RWPE2 (cell line): ENCODE results near the gene CERT1.

Experiments used
- ATAC-seq: fragments of 200-7000 bp; cut with Tn5 transposase; 3 replicates; pipeline ENCODE4 v1.9.1; 2021; ENCODE audit warnings: low read depth
- DNase-seq: peaks from one replicate; pipeline ENCODE4 v3.0.0-alpha.2; 2020; ENCODE audit warnings: low spot score
- H3K27ac ChIP-seq: fragments of 450-650 bp; 2 replicates; pipeline ENCODE4 v1.5.1; 2017; ENCODE audit warnings: mild to moderate bottlenecking; ENCODE audit not compliant: poor library complexity, severe bottlenecking
- H3K27me3 ChIP-seq: fragments of 250-450 bp; sonication (Bioruptor Pico); 2 replicates; pipeline ENCODE4 v1.5.1; 2021; ENCODE audit warnings: mild to moderate bottlenecking, moderate library complexity; ENCODE audit not compliant: insufficient read depth, poor library complexity, severe bottlenecking
- H3K36me3 ChIP-seq: fragments of 250-450 bp; sonication (Bioruptor Pico); 2 replicates; pipeline ENCODE4 v1.5.1; 2020; ENCODE audit warnings: low read depth, mild to moderate bottlenecking, moderate library complexity
- H3K4me1 ChIP-seq: fragments of 250-450 bp; sonication (Bioruptor Pico); 2 replicates; pipeline ENCODE4 v1.5.1; 2021; ENCODE audit warnings: mild to moderate bottlenecking, moderate library complexity; ENCODE audit not compliant: insufficient read depth, poor library complexity, severe bottlenecking
- H3K4me3 ChIP-seq: fragments of 250-450 bp; sonication (Bioruptor Pico); 2 replicates; pipeline ENCODE4 v1.5.1; 2021; ENCODE audit warnings: mild to moderate bottlenecking, moderate library complexity; ENCODE audit not compliant: severe bottlenecking
- H3K9me3 ChIP-seq: fragments of 250-450 bp; sonication (Bioruptor Pico); 2 replicates; pipeline ENCODE4 v1.5.1; 2021; ENCODE audit warnings: mild to moderate bottlenecking, moderate library complexity; ENCODE audit not compliant: severe bottlenecking
- CTCF ChIP-seq: fragments of 450-650 bp; IDR thresholded peaks from one replicate; pipeline ENCODE4 v1.5.1; 2017; ENCODE audit warnings: mild to moderate bottlenecking, moderate library complexity; ENCODE audit not compliant: poor library complexity, severe bottlenecking

The CERT1 gene

GRCh38 chr5:75384218-75384617 is 127.2 kb downstream of the CERT1 start:
- H3K27ac ChIP-seq: no peak overlapping the region
- no peaks in the 10 kb centered on the region for H3K4me1 ChIP-seq
- peaks cover 67% of the 10 kb centered on the region for H3K36me3 ChIP-seq
- H3K9me3 ChIP-seq: no peaks in the 10 kb centered on the region
- no peak for TF ChIP-seq CTCF
- H3K27me3 ChIP-seq: no peaks in the 10 kb centered on the region
- ATAC-seq (no peak), DNase-seq (no peak)
- no peak overlapping the region for H3K4me3 ChIP-seq

DNA sequence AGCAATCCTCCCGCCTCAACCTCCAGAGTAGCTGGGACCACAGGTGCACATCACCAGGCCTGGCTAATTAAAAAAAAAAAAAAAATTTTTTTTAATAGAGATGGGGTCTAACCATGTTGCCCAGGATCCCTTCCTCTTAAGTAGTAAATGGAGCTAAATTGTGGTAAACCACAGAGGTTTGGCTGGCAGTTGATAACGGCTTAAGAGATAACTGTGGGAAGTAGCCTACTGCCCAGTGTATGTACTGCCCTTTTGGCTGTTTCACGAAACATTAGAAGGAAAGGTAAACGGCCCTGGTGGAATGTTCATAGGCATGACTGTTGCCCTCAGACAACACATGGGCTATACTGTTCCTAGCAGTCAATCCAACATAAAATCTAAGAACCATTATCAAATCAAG is 130.0 kb downstream of the CERT1 start:
- TF ChIP-seq CTCF: no peak
- Histone ChIP-seq H3K4me3 (no peak overlapping the region), H3K9me3 (no peaks in the 10 kb centered on the region), H3K4me1 (no peaks in the 10 kb centered on the region), H3K36me3 (peaks cover 66% of the 10 kb centered on the region), H3K27me3 (no peaks in the 10 kb centered on the region), H3K27ac (no peak overlapping the region)
- DNase-seq (no peak), ATAC-seq (no peak)

DNA sequence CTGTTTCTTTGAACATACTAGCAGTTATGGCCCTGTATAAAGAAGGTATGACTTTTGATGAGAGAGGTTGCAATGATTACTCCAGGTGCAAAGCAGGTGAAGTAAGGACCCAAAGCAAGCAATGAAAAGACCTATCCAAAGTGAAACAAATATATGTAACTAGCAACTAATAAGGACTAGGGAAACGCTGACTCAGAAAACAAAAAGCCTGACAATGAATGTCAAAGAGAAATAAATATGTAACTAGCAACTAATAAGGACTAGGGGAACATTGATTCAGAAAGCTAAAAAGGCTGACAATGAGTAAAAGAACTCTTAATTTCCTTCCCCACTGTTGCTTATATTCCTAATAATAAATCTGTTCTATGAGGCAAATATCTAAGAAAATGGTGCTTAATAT is 131.3 kb downstream of the CERT1 start:
- no peaks in the 10 kb centered on the region for H3K27me3 ChIP-seq
- ATAC-seq: no peak
- TF ChIP-seq CTCF: no peak
- H3K9me3 ChIP-seq: no peaks in the 10 kb centered on the region
- no peak overlapping the region for H3K27ac ChIP-seq
- H3K36me3 ChIP-seq: peaks cover 59% of the 10 kb centered on the region
- no peak overlapping the region for H3K4me3 ChIP-seq
- DNase-seq: no peak
- no peaks in the 10 kb centered on the region for H3K4me1 ChIP-seq

DNA sequence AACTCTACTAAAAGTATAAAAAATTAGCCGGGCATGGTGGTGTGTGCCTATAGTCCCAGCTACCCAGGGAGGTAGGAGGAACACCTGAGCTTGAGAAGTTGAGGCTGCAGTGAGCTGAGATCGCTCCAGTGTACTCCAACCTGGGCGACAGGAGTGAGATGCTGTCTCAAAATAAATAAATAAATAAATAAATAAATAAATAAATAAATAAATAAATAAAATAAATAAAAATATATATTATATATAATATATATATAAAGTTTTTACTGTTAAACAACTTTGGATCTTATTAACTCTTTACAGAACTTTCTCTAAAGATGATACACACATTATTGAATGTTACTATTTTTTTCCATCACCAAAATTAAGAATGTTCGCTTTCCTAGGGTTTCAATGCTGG is 136.0 kb downstream of the CERT1 start:
- Histone ChIP-seq H3K4me1 (no peaks in the 10 kb centered on the region), H3K4me3 (no peak overlapping the region), H3K36me3 (peaks cover 39% of the 10 kb centered on the region), H3K27me3 (no peaks in the 10 kb centered on the region), H3K9me3 (no peaks in the 10 kb centered on the region), H3K27ac (no peak overlapping the region)
- no peak for TF ChIP-seq CTCF
- DNase-seq: no peak
- ATAC-seq: no peak

- TF ChIP-seq CTCF: no peak
- no peak overlapping the region for H3K27ac ChIP-seq
- no peaks in the 10 kb centered on the region for H3K27me3 ChIP-seq
- H3K9me3 ChIP-seq: no peaks in the 10 kb centered on the region
- ATAC-seq (no peak), DNase-seq (no peak)
- H3K36me3 ChIP-seq: peaks cover 29% of the 10 kb centered on the region
- H3K4me3 ChIP-seq: no peak overlapping the region
- H3K4me1 ChIP-seq: no peaks in the 10 kb centered on the region
Measured at GRCh38 chr5:75374394-75374814, 137.0 kb downstream of the CERT1 start.
